AG09309 (cell line): ENCODE results near the gene TMOD1.

ENCODE experiments used
- DNase-seq: peaks from one replicate; pipeline ENCODE4 v3.0.0-alpha.2; 2010; ENCODE audit warnings: low read depth
- H3K4me3 ChIP-seq: 2 replicates; pipeline ENCODE4 v1.5.1; 2011; ENCODE audit warnings: mild to moderate bottlenecking, low read depth, low read length, moderate library complexity; ENCODE audit not compliant: control insufficient read depth
- TF ChIP-seq, protein P1 (sequence below): IDR thresholded peaks from 2 replicates; pipeline ENCODE4 v1.5.1; 2011; ENCODE audit warnings: mild to moderate bottlenecking, low read depth, low read length, inconsistent platforms; ENCODE audit not compliant: insufficient read depth, control insufficient read depth; ENCODE audit errors: missing control alignments

TMOD1 gene

GRCh38 chr9:97559111-97559514, 57.6 kb downstream of the TMOD1 start:
- no peak overlapping the region for H3K4me3 ChIP-seq
- TF ChIP-seq, protein P1, sequence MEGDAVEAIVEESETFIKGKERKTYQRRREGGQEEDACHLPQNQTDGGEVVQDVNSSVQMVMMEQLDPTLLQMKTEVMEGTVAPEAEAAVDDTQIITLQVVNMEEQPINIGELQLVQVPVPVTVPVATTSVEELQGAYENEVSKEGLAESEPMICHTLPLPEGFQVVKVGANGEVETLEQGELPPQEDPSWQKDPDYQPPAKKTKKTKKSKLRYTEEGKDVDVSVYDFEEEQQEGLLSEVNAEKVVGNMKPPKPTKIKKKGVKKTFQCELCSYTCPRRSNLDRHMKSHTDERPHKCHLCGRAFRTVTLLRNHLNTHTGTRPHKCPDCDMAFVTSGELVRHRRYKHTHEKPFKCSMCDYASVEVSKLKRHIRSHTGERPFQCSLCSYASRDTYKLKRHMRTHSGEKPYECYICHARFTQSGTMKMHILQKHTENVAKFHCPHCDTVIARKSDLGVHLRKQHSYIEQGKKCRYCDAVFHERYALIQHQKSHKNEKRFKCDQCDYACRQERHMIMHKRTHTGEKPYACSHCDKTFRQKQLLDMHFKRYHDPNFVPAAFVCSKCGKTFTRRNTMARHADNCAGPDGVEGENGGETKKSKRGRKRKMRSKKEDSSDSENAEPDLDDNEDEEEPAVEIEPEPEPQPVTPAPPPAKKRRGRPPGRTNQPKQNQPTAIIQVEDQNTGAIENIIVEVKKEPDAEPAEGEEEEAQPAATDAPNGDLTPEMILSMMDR: no peak
- no peak for DNase-seq

- no peak overlapping the region for H3K4me3 ChIP-seq
- TF ChIP-seq, protein P1: no peak
These were observed 58.7 kb downstream of the TMOD1 start for GRCh38 chr9:97560154-97560553.

DNA sequence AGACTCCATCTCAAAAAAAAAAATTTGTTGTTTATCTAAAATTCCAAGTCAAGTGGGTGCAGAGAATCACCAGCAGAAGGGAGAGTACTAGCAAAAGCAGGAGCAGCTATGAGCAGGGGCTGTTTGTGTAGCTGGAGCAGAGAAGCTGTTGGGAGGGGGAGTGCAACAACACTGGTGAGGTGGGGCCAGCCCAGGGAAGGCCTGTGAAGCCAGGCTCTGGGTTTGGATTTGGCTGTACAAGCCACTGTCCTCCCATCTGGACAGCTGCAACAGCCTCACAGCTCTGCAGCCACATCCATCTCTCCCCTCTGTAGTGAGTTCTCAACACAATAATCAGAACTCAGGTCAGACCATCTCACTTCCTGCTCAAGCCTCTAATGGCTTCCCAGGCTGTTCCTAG, 59.4 kb downstream of the TMOD1 start:
- DNase-seq: no peak
- TF ChIP-seq, protein P1: no peak
- no peak overlapping the region for H3K4me3 ChIP-seq

More at GRCh38 chr9:97560154-97560553, 58.7 kb downstream of the TMOD1 start:
- DNase-seq: no peak

- DNase-seq: no peak
- TF ChIP-seq, protein P1: no peak
- H3K4me3 ChIP-seq: no peak overlapping the region
These were observed 60.0 kb downstream of the TMOD1 start for GRCh38 chr9:97561501-97561900.

- DNase-seq: no peak
- TF ChIP-seq, protein P1: no peak
- H3K4me3 ChIP-seq: no peak overlapping the region
These were observed 61.1 kb downstream of the TMOD1 start for GRCh38 chr9:97562542-97562941.

DNA sequence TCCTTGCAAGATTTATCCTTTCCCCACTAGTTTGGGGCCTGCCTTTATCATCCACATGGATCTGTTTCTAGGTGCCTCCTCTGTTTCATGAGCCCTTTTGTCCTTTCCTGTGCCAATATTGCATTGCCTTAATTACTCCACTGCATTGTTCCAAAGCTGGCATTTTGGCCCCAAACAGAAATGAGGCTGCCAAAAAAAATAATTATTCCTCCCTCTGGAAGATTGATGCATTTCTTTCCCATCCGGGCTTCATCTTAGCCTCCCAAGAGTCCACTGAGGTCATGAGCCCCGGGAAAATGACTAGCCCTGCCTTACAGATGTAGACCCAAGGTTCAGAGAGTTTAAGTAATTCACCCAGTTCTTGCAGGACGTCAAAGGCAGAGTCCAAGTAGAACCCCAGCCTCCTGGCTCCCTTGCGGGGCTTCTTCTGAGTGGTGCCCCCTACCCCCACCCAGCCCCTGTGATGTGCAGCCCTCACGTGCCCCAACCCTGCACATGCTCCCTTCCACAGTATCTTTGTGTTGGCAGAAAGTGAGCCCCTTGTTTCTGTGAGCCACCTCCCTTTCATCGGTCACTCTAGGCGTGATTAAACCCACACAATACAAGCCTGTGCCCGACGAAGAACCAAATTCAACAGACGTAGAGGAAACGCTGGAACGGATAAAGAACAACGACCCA, 62.1 kb downstream of the TMOD1 start:
- TF ChIP-seq, protein P1: no peak
- DNase-seq: no peak
- H3K4me3 ChIP-seq: no peak overlapping the region
